Neural crest cell (in vitro differentiated cells): ENCODE data around the gene ZNF597. TPM values are rescaled to one million over a fixed set of nuclear protein-coding genes. Genes with fewer than 3 reads are reported as not detected.

ENCODE experiments used
- DNase-seq: peaks from one replicate; pipeline ENCODE4 v3.0.0; 2021; ENCODE audit warnings: low read depth, mixed read lengths, low spot score
- H3K27ac Mint-ChIP-seq: one replicate; pipeline ENCODE4 v1.8.0; 2021; ENCODE audit warnings: mild to moderate bottlenecking, mixed read lengths; ENCODE audit not compliant: unreplicated experiment
- H3K27me3 Mint-ChIP-seq: 2 replicates; pipeline ENCODE4 v1.8.0; 2021; ENCODE audit warnings: low read depth, mild to moderate bottlenecking, mixed read lengths
- H3K36me3 Mint-ChIP-seq: 2 replicates; pipeline ENCODE4 v1.8.0; 2021; ENCODE audit warnings: low read depth, mild to moderate bottlenecking, mixed read lengths
- H3K4me1 Mint-ChIP-seq: 2 replicates; pipeline ENCODE4 v1.8.0; 2021; ENCODE audit warnings: mixed read lengths
- H3K4me3 Mint-ChIP-seq: one replicate; pipeline ENCODE4 v1.8.0; 2021; ENCODE audit warnings: mild to moderate bottlenecking, mixed read lengths
- H3K9me3 Mint-ChIP-seq: 2 replicates; pipeline ENCODE4 v1.8.0; 2021; ENCODE audit warnings: mixed read lengths
- CTCF ChIP-seq: fragments of 200-600 bp; sonication (generic); conservative IDR thresholded peaks from 2 replicates; pipeline ENCODE4 v1.5.0; 2021; ENCODE audit warnings: antibody characterized with exemption, mild to moderate bottlenecking
- total RNA-seq: library from RNA; stranded (reverse); gene quantifications from 2 replicates; pipeline ENCODE4 v1.2.1, GENCODE V29; 2021

The ZNF597 gene
- total RNA-seq, 1 donor from 2014 or later, result 2.0 TPM

DNA sequence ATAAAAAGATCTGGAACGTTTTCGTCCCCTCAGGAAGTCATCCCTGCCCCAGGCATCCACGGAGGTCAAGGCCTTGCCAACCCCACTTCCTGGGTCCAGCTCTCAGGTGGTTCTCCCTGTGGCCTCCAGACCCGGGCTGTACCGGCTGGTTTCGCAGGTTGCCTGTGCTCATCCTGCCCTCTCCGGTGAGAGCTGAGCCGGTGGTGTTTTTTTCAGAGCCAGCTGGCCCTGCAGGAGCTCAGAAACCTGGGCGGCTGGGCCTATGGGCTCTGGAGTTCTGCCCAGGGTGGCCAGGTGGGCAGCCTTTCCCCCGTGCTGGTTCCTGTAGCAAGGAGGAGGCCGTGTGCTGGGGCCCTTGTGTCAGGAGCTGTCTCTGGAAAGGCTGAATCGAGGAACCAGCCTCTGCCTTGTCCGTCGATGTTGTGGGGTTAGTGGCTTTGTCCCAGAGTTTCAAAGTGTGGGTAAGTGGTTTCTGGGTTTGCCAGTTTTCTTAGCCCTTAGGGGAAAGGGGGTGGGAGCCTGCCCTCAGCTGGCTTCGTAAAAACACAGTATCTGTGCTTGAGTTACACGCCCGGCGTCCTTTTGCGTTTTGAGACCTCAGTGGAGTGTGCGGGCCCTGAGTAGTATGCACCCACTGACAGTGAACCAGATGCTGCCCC lies 28.3 kb upstream of the ZNF597 start:
- no peak for TF ChIP-seq CTCF
- Mint-ChIP-seq H3K4me3 (no peak overlapping the region), H3K4me1 (peaks cover 17% of the 10 kb centered on the region)

GRCh38 chr16:3470723-3471122 lies 27.4 kb upstream of the ZNF597 start:
- H3K4me3 Mint-ChIP-seq, result no peak overlapping the region

More for the DNA sequence above, 28.3 kb upstream of the ZNF597 start:
- H3K27me3 Mint-ChIP-seq, result no peaks in the 10 kb centered on the region
- H3K9me3 Mint-ChIP-seq, result no peaks in the 10 kb centered on the region
- no peak for DNase-seq
- H3K36me3 Mint-ChIP-seq, result peaks cover under 1% of the 10 kb centered on the region
- H3K27ac Mint-ChIP-seq, result no peak overlapping the region

DNA sequence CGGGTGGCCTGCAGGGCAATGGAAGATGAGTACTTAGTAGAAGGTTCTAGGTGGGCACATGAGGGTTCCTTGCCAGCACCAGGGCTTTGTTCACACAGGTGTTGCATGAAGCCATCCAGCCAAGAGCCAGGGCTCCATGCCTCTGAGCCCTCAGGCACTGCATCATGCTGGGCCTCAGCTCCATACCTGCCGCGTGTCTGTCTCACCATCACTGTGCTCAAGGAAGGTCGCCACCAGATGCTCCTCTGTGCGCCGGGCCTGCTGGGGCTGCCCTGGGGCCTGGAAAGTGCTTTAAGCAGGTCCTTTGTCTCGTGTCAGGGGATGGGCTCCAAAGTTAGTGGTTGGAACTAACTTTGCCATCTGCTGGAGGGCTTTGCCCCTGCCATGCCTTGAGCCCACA lies 26.4 kb upstream of the ZNF597 start:
- Mint-ChIP-seq H3K36me3 (peaks cover 3% of the 10 kb centered on the region), H3K4me1 (peaks cover 23% of the 10 kb centered on the region), H3K27me3 (no peaks in the 10 kb centered on the region), H3K4me3 (peak overlapping the region; percentile 31), H3K9me3 (no peaks in the 10 kb centered on the region), H3K27ac (no peak overlapping the region)
- no peak for DNase-seq
- TF ChIP-seq CTCF, result no peak

More at GRCh38 chr16:3470723-3471122, 27.4 kb upstream of the ZNF597 start:
- no peak for DNase-seq
- Mint-ChIP-seq H3K9me3 (no peaks in the 10 kb centered on the region), H3K36me3 (peaks cover 3% of the 10 kb centered on the region), H3K27me3 (no peaks in the 10 kb centered on the region), H3K27ac (no peak overlapping the region), H3K4me1 (peaks cover 20% of the 10 kb centered on the region)
- no peak for TF ChIP-seq CTCF

- peaks cover 3% of the 10 kb centered on the region for H3K36me3 Mint-ChIP-seq
- no peaks in the 10 kb centered on the region for H3K9me3 Mint-ChIP-seq
- peak overlapping the region; percentile 23 for H3K4me3 Mint-ChIP-seq
Observed at GRCh38 chr16:3468501-3468900, 25.2 kb upstream of the ZNF597 start.

GRCh38 chr16:3467921-3468320 lies 24.6 kb upstream of the ZNF597 start:
- DNase-seq, result no peak
- H3K4me3 Mint-ChIP-seq, result peak overlapping the region; percentile 23

More at GRCh38 chr16:3468501-3468900, 25.2 kb upstream of the ZNF597 start:
- Mint-ChIP-seq H3K4me1 (peaks cover 30% of the 10 kb centered on the region), H3K27ac (peak overlapping the region; percentile 57), H3K27me3 (no peaks in the 10 kb centered on the region)
- DNase-seq, result no peak
- TF ChIP-seq CTCF, result no peak

More at GRCh38 chr16:3467921-3468320, 24.6 kb upstream of the ZNF597 start:
- no peaks in the 10 kb centered on the region for H3K9me3 Mint-ChIP-seq
- H3K27me3 Mint-ChIP-seq, result no peaks in the 10 kb centered on the region
- H3K27ac Mint-ChIP-seq, result no peak overlapping the region
- peaks cover 30% of the 10 kb centered on the region for H3K4me1 Mint-ChIP-seq
- peaks cover 3% of the 10 kb centered on the region for H3K36me3 Mint-ChIP-seq
- TF ChIP-seq CTCF, result no peak
